SU-DHL-6 (cell line): Measurements from ENCODE around the gene CCDC63.

Source experiments
- CTCF ChIP-seq: fragments of 200-600 bp; sonication (generic); IDR thresholded peaks from one replicate; pipeline ENCODE4 v1.5.1; 2017; ENCODE audit warnings: antibody characterized with exemption, mild to moderate bottlenecking, low read length, moderate library complexity; ENCODE audit not compliant: insufficient read depth, poor library complexity, severe bottlenecking
- EZH2phosphoT487 ChIP-seq: fragments of 200-600 bp; sonication (generic), shearing (Covaris generic); conservative IDR thresholded peaks from 2 replicates; pipeline ENCODE4 v1.6.1; 2018; ENCODE audit warnings: mild to moderate bottlenecking, antibody characterized with exemption, low read length, moderate library complexity, mixed read lengths

GRCh38 chr12:110933326-110933974 lies 86.7 kb downstream of the CCDC63 start:
- TF ChIP-seq CTCF (no peak), EZH2phosphoT487 (no peak)
